Thyroid gland (tissue), 4 donors: ENCODE measurements around the gene ARHGEF10L.

ENCODE experiments used
- CTCF ChIP-seq, 6 experiments: fragments of 200-600 bp in 3 of 6; fragments of 450-650 bp in 3 of 6; sonication (generic) in 3 of 6; IDR thresholded peaks; one replicate each; pipeline ENCODE4 v1.5.1; 2016 to 2019; ENCODE audit warnings: antibody characterized with exemption in 6 of 6, mild to moderate bottlenecking in 2 of 6, inconsistent platforms in 1 of 6, moderate library complexity in 1 of 6
- POLR2A ChIP-seq, 2 donors: fragments of 450-650 bp; IDR thresholded peaks; one replicate each; pipeline ENCODE4 v1.6.1; 2017; ENCODE audit warnings: antibody characterized with exemption in 2 of 2, mild to moderate bottlenecking in 2 of 2, moderate library complexity in 1 of 2

- TF ChIP-seq POLR2A (IDR thresholded peaks at IDR 0.05): no peak
- TF ChIP-seq CTCF (IDR thresholded peaks at IDR 0.05): no peak
Observed at GRCh38 chr1:17671314-17671705, 131.8 kb downstream of the ARHGEF10L start.
